Neural cell (in vitro differentiated cells): ENCODE results near the gene TMEM273. TPM values are rescaled to one million over a fixed set of nuclear protein-coding genes. Genes with fewer than 3 reads are reported as not detected.

Experiments used
- H2AFZ ChIP-seq: fragments of 200-600, 300-800 bp; sonication (generic), shearing (Covaris generic); 2 replicates; pipeline ENCODE4 v1.6.0; 2014; ENCODE audit warnings: low read depth, mild to moderate bottlenecking, antibody characterized with exemption, low read length, moderate library complexity
- H3F3A ChIP-seq: fragments of 200-600 bp; shearing (Covaris generic); 2 replicates; pipeline ENCODE4 v1.6.1; 2016; ENCODE audit warnings: mild to moderate bottlenecking, moderate library complexity, mixed read lengths, antibody characterized with exemption, low read length; ENCODE audit not compliant: insufficient read depth, poor library complexity, severe bottlenecking
- H3K27ac ChIP-seq: fragments of 200-600, 300-800 bp; sonication (generic), shearing (Covaris generic); 2 replicates; pipeline ENCODE4 v1.5.1; 2014; ENCODE audit warnings: mild to moderate bottlenecking, low read length, moderate library complexity
- H3K27me3 ChIP-seq: fragments of 300-800, 200-600 bp; sonication (generic), shearing (Covaris generic); 2 replicates; pipeline ENCODE4 v1.6.0; 2014; ENCODE audit warnings: mild to moderate bottlenecking, low read depth, low read length, moderate library complexity; ENCODE audit not compliant: insufficient read depth
- H3K36me3 ChIP-seq: fragments of 300-800, 200-600 bp; sonication (generic), shearing (Covaris generic); 2 replicates; pipeline ENCODE4 v1.5.1; 2014; ENCODE audit warnings: mild to moderate bottlenecking, antibody characterized with exemption, low read length, moderate library complexity; ENCODE audit not compliant: insufficient read depth
- H3K4me2 ChIP-seq: fragments of 300-800, 200-600 bp; sonication (generic), shearing (Covaris generic); 2 replicates; pipeline ENCODE4 v1.6.0; 2014; ENCODE audit warnings: mild to moderate bottlenecking, low read length
- H3K4me3 ChIP-seq: fragments of 300-800, 200-600 bp; sonication (generic), shearing (Covaris generic); 2 replicates; pipeline ENCODE4 v1.5.1; 2014; ENCODE audit warnings: mild to moderate bottlenecking, low read length, moderate library complexity
- H3K79me2 ChIP-seq: fragments of 200-600 bp; shearing (Covaris generic); replicated peaks from 2 replicates; pipeline ENCODE4 v1.6.0; 2014; ENCODE audit warnings: mild to moderate bottlenecking, low read length, moderate library complexity; ENCODE audit not compliant: insufficient read depth
- H3K9ac ChIP-seq: fragments of 300-800, 200-600 bp; sonication (generic), shearing (Covaris generic); 2 replicates; pipeline ENCODE4 v1.6.1; 2016; ENCODE audit warnings: mild to moderate bottlenecking, low read length, mixed read lengths
- H3K9me2 ChIP-seq: fragments of 200-600 bp; shearing (Covaris generic); 2 replicates; pipeline ENCODE4 v1.6.1; 2016; ENCODE audit warnings: mild to moderate bottlenecking, low read length, mixed read lengths; ENCODE audit not compliant: insufficient read depth
- H3K9me3 ChIP-seq: fragments of 200-600, 300-800 bp; sonication (generic), shearing (Covaris generic); 2 replicates; pipeline ENCODE4 v1.6.1; 2016; ENCODE audit warnings: mild to moderate bottlenecking, mixed run types, low read length, moderate library complexity, mixed read lengths
- H4K20me1 ChIP-seq: fragments of 200-600 bp; shearing (Covaris generic); 2 replicates; pipeline ENCODE4 v1.6.1; 2016; ENCODE audit warnings: mild to moderate bottlenecking, mixed run types; ENCODE audit not compliant: insufficient read depth
- CTCF ChIP-seq: fragments of 450-650 bp; IDR thresholded peaks from 2 replicates; pipeline ENCODE4 v1.5.1; 2014; ENCODE audit warnings: antibody characterized with exemption, mild to moderate bottlenecking, moderate library complexity; ENCODE audit not compliant: poor library complexity, severe bottlenecking
- EP300 ChIP-seq: fragments of 450-650 bp; conservative IDR thresholded peaks from 2 replicates; pipeline ENCODE4 v1.6.1; 2014; ENCODE audit warnings: antibody characterized with exemption, mild to moderate bottlenecking, moderate library complexity; ENCODE audit not compliant: poor library complexity, severe bottlenecking
- EZH2 ChIP-seq: fragments of 200-600, 300-800 bp; shearing (Covaris generic), sonication (generic); IDR thresholded peaks from 2 replicates; pipeline ENCODE4 v1.6.1; 2014; ENCODE audit warnings: antibody characterized with exemption, low read length, borderline replicate concordance, mild to moderate bottlenecking; ENCODE audit not compliant: insufficient read depth, poor library complexity, severe bottlenecking
- MXI1 ChIP-seq: fragments of 450-650 bp; conservative IDR thresholded peaks from 2 replicates; pipeline ENCODE4 v1.6.1; 2014; ENCODE audit warnings: antibody characterized with exemption, mild to moderate bottlenecking; ENCODE audit not compliant: poor library complexity, severe bottlenecking
- POLR2AphosphoS5 ChIP-seq: IDR thresholded peaks from 2 replicates; pipeline ENCODE4 v1.6.1; 2012
- RAD21 ChIP-seq: fragments of 450-650 bp; conservative IDR thresholded peaks from 2 replicates; pipeline ENCODE4 v1.6.1; 2014; ENCODE audit warnings: antibody characterized with exemption, mild to moderate bottlenecking, moderate library complexity
- SMC3 ChIP-seq: fragments of 450-650 bp; conservative IDR thresholded peaks from 2 replicates; pipeline ENCODE4 v1.6.1; 2014; ENCODE audit warnings: antibody characterized with exemption, mild to moderate bottlenecking, moderate library complexity; ENCODE audit not compliant: poor library complexity
- TAF1 ChIP-seq: IDR thresholded peaks from 2 replicates; pipeline ENCODE4 v1.6.1; 2012; ENCODE audit warnings: low read depth
- polyA plus RNA-seq: library from polyadenylated mRNA; depleted of rRNA; stranded (reverse); fragments of >200 nt; gene quantifications from 2 replicates; pipeline ENCODE4 v1.2.3, GENCODE V29; 2014
- TF ChIP-seq, protein P1 (sequence below): IDR thresholded peaks from 2 replicates; pipeline ENCODE4 v1.6.1; 2012; ENCODE audit warnings: borderline replicate concordance

Gene TMEM273
- polyA plus RNA-seq, 1 donor from 2014 or later: not detected

- H3K9me2 ChIP-seq: no peaks in the 10 kb centered on the region
- H2AFZ ChIP-seq: no peak overlapping the region
- peaks cover 8% of the 10 kb centered on the region for H3K27me3 ChIP-seq
- H3K4me2 ChIP-seq: peak overlapping the region; percentile 45
- no peaks in the 10 kb centered on the region for H3F3A ChIP-seq
- H3K9ac ChIP-seq: peak overlapping the region; percentile 51
- H3K79me2 ChIP-seq: no peaks in the 10 kb centered on the region
- no peaks in the 10 kb centered on the region for H3K36me3 ChIP-seq
- peak overlapping the region; percentile 73 for H3K4me3 ChIP-seq
- H3K9me3 ChIP-seq: no peaks in the 10 kb centered on the region
- no peak for TF ChIP-seq SMC3
- no peak for TF ChIP-seq RAD21
- TF ChIP-seq CTCF: no peak
- no peak for TF ChIP-seq MXI1
- TF ChIP-seq, protein P1, sequence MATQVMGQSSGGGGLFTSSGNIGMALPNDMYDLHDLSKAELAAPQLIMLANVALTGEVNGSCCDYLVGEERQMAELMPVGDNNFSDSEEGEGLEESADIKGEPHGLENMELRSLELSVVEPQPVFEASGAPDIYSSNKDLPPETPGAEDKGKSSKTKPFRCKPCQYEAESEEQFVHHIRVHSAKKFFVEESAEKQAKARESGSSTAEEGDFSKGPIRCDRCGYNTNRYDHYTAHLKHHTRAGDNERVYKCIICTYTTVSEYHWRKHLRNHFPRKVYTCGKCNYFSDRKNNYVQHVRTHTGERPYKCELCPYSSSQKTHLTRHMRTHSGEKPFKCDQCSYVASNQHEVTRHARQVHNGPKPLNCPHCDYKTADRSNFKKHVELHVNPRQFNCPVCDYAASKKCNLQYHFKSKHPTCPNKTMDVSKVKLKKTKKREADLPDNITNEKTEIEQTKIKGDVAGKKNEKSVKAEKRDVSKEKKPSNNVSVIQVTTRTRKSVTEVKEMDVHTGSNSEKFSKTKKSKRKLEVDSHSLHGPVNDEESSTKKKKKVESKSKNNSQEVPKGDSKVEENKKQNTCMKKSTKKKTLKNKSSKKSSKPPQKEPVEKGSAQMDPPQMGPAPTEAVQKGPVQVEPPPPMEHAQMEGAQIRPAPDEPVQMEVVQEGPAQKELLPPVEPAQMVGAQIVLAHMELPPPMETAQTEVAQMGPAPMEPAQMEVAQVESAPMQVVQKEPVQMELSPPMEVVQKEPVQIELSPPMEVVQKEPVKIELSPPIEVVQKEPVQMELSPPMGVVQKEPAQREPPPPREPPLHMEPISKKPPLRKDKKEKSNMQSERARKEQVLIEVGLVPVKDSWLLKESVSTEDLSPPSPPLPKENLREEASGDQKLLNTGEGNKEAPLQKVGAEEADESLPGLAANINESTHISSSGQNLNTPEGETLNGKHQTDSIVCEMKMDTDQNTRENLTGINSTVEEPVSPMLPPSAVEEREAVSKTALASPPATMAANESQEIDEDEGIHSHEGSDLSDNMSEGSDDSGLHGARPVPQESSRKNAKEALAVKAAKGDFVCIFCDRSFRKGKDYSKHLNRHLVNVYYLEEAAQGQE: no peak
- TF ChIP-seq EZH2: no peak
- no peak for TF ChIP-seq POLR2AphosphoS5
- no peak for TF ChIP-seq EP300
- no peak for TF ChIP-seq TAF1
- no peaks in the 10 kb centered on the region for H4K20me1 ChIP-seq
- no peak overlapping the region for H3K27ac ChIP-seq
Measured at GRCh38 chr10:49114718-49115014, 73.5 kb downstream of the TMEM273 start.

GRCh38 chr10:49113741-49114141 is 74.5 kb downstream of the TMEM273 start:
- Histone ChIP-seq H3K9me2 (no peaks in the 10 kb centered on the region), H2AFZ (no peak overlapping the region), H3K4me2 (no peak overlapping the region), H3K9ac (no peak overlapping the region), H3K9me3 (no peaks in the 10 kb centered on the region), H3F3A (no peaks in the 10 kb centered on the region), H3K4me3 (no peak overlapping the region), H3K27me3 (peaks cover 8% of the 10 kb centered on the region), H3K79me2 (no peaks in the 10 kb centered on the region), H3K36me3 (no peaks in the 10 kb centered on the region), H3K27ac (no peak overlapping the region), H4K20me1 (no peaks in the 10 kb centered on the region)
- TF ChIP-seq CTCF: no peak
- no peak for TF ChIP-seq EZH2
- no peak for TF ChIP-seq TAF1
- no peak for TF ChIP-seq POLR2AphosphoS5
- no peak for TF ChIP-seq RAD21
- no peak for TF ChIP-seq SMC3
- no peak for TF ChIP-seq MXI1
